Measurements from ENCODE around the gene C14orf93.
A peak's percentile ranks its signal among the peaks of the same experiment; 100 is the strongest.

C14orf93 gene

DNA sequence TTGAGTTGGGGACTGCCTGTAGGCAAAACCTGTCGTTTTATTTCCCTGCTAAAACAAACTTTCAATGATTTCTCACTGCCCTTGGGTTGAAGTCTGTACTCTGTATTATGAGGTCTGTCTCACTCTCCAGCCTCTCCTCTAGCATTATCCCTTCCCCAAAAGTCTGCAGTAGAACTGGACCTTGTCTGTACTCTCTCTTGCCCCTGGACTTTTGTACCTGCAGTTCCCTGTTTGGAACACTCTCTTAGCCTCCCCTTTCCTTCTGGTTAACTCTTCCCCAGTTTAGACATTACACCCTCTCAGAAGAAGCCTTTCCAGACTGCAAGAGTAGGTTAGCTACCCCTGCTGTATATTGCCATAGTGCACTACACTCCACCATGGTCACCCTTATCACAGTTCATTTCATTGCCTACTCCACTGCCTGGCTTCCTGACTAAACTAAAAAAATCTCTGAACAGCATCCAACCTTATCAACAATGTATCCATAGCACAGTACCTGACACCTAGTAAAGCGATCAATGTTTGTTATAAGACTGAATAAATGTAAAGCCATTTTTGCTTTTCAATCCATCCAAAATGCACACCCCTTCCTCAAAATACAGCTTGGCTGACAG, 23.9 kb downstream of the C14orf93 start:
- Histone ChIP-seq H3K36me3 (ENCODE audit: insufficient read depth, low read length) (peaks cover 12% of the 10 kb centered on the region; the same call in 1 of the 2 replicates), H2AFZ (ENCODE audit: low read length) (no peak overlapping the region), H3K4me1 (ENCODE audit: insufficient read depth, low read length, severe bottlenecking) (peaks cover 23% of the 10 kb centered on the region), H3K27ac (ENCODE audit: low read depth, low read length, poor library complexity, severe bottlenecking) (no peak overlapping the region), H3F3A (ENCODE audit: insufficient read depth, low read length) (no peaks in the 10 kb centered on the region), H4K20me1 (ENCODE audit: insufficient read depth, low read length) (no peaks in the 10 kb centered on the region), H3K27me3 (ENCODE audit: insufficient read depth, low read length) (0 out of 2 replicates have a peak, but pooled peaks cover 3% of the 10 kb centered on the region), H3K9me3 (ENCODE audit: low read length) (no peaks in the 10 kb centered on the region), H3K4me3 (ENCODE audit: low read depth, low read length, poor library complexity, severe bottlenecking) (no peak overlapping the region), H3K4me2 (ENCODE audit: low read length) (no peak overlapping the region), H3K79me2 (ENCODE audit: insufficient read depth, low read length) (no peaks in the 10 kb centered on the region), H3K9ac (ENCODE audit: low read length) (no peak overlapping the region), H3K9me2 (ENCODE audit: low read depth, low read length) (no peaks in the 10 kb centered on the region)
- TF ChIP-seq EZH2 (IDR thresholded peaks at IDR 0.05; ENCODE audit: borderline replicate concordance, low read length), result no peak
- TF ChIP-seq, protein P1, sequence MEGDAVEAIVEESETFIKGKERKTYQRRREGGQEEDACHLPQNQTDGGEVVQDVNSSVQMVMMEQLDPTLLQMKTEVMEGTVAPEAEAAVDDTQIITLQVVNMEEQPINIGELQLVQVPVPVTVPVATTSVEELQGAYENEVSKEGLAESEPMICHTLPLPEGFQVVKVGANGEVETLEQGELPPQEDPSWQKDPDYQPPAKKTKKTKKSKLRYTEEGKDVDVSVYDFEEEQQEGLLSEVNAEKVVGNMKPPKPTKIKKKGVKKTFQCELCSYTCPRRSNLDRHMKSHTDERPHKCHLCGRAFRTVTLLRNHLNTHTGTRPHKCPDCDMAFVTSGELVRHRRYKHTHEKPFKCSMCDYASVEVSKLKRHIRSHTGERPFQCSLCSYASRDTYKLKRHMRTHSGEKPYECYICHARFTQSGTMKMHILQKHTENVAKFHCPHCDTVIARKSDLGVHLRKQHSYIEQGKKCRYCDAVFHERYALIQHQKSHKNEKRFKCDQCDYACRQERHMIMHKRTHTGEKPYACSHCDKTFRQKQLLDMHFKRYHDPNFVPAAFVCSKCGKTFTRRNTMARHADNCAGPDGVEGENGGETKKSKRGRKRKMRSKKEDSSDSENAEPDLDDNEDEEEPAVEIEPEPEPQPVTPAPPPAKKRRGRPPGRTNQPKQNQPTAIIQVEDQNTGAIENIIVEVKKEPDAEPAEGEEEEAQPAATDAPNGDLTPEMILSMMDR (IDR thresholded peaks at IDR 0.05; ENCODE audit: low read length), result no peak

DNA sequence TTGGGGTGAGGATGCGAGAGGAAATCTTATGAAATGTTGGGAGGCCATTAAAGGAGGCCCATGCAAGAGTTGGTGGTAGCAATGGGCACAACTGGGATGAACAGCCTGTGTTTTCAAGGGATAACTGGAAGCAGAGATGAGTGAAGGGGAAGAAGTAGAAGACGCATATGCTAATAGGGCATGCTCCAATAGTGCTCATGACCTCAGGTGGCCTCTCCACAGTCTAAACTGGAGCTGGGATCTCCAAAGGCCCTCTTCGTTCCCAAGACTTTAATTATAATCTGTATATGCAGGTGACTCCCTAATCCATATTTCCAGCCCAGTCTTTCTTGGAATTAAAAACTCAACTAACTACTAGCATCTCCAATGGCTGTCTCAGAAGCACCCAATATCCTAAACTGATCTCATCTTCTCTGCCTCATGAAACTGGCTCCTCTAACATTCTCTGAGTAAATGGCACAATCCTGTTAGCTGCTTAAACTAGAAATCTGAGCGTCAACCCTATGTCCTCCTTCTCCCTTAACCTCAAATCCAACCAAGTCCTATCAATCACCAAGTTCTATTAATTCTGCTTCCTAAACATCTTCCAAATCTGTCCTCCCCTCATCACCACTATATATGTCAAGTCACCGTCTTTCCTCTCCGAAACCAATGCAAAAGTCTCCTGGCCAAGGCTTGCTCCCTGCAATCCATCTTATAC, 24.8 kb downstream of the C14orf93 start:
- Histone ChIP-seq H3K9ac (ENCODE audit: low read length) (no peak overlapping the region), H3K79me2 (ENCODE audit: insufficient read depth, low read length) (no peaks in the 10 kb centered on the region), H3K4me1 (ENCODE audit: insufficient read depth, low read length, severe bottlenecking) (peaks cover 25% of the 10 kb centered on the region), H3K9me2 (ENCODE audit: low read depth, low read length) (no peaks in the 10 kb centered on the region), H3F3A (ENCODE audit: insufficient read depth, low read length) (no peaks in the 10 kb centered on the region), H4K20me1 (ENCODE audit: insufficient read depth, low read length) (no peaks in the 10 kb centered on the region), H3K27ac (ENCODE audit: low read depth, low read length, poor library complexity, severe bottlenecking) (no peak overlapping the region), H3K4me2 (ENCODE audit: low read length) (no peak overlapping the region), H3K36me3 (ENCODE audit: insufficient read depth, low read length) (peaks cover 12% of the 10 kb centered on the region; the same call in 1 of the 2 replicates), H3K4me3 (ENCODE audit: low read depth, low read length, poor library complexity, severe bottlenecking) (no peak overlapping the region), H2AFZ (ENCODE audit: low read length) (no peak overlapping the region), H3K9me3 (ENCODE audit: low read length) (no peaks in the 10 kb centered on the region), H3K27me3 (ENCODE audit: insufficient read depth, low read length) (0 out of 2 replicates have a peak, but pooled peaks cover 3% of the 10 kb centered on the region)
- TF ChIP-seq, protein P1 (IDR thresholded peaks at IDR 0.05; ENCODE audit: low read length), result no peak
- TF ChIP-seq EZH2 (IDR thresholded peaks at IDR 0.05; ENCODE audit: borderline replicate concordance, low read length), result no peak

DNA sequence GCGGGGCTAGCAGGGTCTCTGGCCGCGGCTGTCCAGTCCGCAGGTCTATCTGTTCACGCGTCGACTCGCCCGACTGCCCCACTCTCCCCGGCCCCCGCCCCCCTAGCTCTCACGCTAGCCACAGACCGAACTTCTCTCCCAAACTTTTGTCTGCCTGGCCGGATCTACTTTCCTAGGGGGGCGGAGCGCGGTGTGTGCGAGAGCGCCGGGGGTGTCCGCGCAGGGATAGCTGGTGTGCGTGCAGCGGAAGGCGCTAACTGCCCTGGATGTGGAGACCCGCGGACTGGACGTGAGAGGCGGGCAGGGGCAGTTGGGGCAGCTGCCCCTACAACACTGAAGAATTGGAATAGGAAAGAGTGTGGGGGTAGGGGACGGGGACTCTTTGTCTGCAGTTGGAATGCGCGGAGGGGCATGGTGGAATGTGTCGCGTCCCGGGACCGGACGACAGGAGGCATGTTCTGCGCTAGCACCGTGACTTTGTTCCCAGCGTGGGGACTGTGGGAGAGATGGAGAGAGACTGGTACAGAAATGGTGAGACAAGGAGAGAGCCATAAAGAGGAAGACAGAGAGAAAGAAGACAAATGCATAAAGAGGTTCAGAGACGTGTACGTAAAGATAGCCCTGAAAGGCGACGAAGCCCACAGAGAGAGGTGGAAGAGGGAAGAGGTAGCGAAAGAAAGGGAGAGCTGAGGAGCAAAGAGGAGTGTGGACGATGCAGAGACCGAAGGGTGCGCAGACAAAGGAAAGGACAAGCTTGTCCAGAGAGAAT, 27.3 kb downstream of the C14orf93 start, which contains the start of gene AJUBA:
TSS of gene AJUBA (minus strand) at position 75 of the 769 bp plus-strand sequence. CDS start 285 bp downstream, outside the sequence.
- Histone ChIP-seq H3K9ac (ENCODE audit: low read length) (peak within 1 kb of the TSS; percentile 3; the same call in 1 of the 2 replicates), H3K27ac (ENCODE audit: low read depth, low read length, poor library complexity, severe bottlenecking) (no peak within 1 kb of the TSS), H3K4me1 (ENCODE audit: insufficient read depth, low read length, severe bottlenecking) (peaks cover 25% of the 10 kb centered on the region), H3F3A (ENCODE audit: insufficient read depth, low read length) (no peaks in the 10 kb centered on the region), H3K4me3 (ENCODE audit: low read depth, low read length, poor library complexity, severe bottlenecking) (peak within 1 kb of the TSS; percentile 48), H4K20me1 (ENCODE audit: insufficient read depth, low read length) (no peaks in the 10 kb centered on the region), H3K4me2 (ENCODE audit: low read length) (peak within 1 kb of the TSS; percentile 47), H3K27me3 (ENCODE audit: insufficient read depth, low read length) (0 out of 2 replicates have a peak, but pooled peaks cover 3% of the 10 kb centered on the region), H3K9me3 (ENCODE audit: low read length) (no peaks in the 10 kb centered on the region), H3K79me2 (ENCODE audit: insufficient read depth, low read length) (no peaks in the 10 kb centered on the region), H3K36me3 (ENCODE audit: insufficient read depth, low read length) (peaks cover 10% of the 10 kb centered on the region; the same call in 1 of the 2 replicates), H3K9me2 (ENCODE audit: low read depth, low read length) (no peaks in the 10 kb centered on the region), H2AFZ (ENCODE audit: low read length) (no peak within 1 kb of the TSS)
- TF ChIP-seq EZH2 (IDR thresholded peaks at IDR 0.05; ENCODE audit: borderline replicate concordance, low read length), result no peak
